Astrocyte (in vitro differentiated cells and primary cell): ENCODE measurements around the gene SIAH2.

ENCODE experiments used
- EZH2 ChIP-seq: IDR thresholded peaks from 2 replicates; pipeline ENCODE4 v1.6.1; 2012; ENCODE audit warnings: mild to moderate bottlenecking, low read length, inconsistent platforms; ENCODE audit not compliant: insufficient read depth
- TF ChIP-seq, protein P1 (sequence below): IDR thresholded peaks from 2 replicates; pipeline ENCODE4 v1.5.1; 2011; ENCODE audit warnings: low read depth, mild to moderate bottlenecking, inconsistent platforms, low read length, moderate library complexity; ENCODE audit not compliant: insufficient read depth

- TF ChIP-seq EZH2: no peak
- TF ChIP-seq, protein P1, sequence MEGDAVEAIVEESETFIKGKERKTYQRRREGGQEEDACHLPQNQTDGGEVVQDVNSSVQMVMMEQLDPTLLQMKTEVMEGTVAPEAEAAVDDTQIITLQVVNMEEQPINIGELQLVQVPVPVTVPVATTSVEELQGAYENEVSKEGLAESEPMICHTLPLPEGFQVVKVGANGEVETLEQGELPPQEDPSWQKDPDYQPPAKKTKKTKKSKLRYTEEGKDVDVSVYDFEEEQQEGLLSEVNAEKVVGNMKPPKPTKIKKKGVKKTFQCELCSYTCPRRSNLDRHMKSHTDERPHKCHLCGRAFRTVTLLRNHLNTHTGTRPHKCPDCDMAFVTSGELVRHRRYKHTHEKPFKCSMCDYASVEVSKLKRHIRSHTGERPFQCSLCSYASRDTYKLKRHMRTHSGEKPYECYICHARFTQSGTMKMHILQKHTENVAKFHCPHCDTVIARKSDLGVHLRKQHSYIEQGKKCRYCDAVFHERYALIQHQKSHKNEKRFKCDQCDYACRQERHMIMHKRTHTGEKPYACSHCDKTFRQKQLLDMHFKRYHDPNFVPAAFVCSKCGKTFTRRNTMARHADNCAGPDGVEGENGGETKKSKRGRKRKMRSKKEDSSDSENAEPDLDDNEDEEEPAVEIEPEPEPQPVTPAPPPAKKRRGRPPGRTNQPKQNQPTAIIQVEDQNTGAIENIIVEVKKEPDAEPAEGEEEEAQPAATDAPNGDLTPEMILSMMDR: no peak
Observed at GRCh38 chr3:150793641-150794040, 30.7 kb upstream of the SIAH2 start.
